Retinal pigment epithelial cell (primary cell): ENCODE measurements around the gene ENDOV.
A peak's percentile ranks its signal among the peaks of the same experiment; 100 is the strongest.

Source experiments
- DNase-seq: peaks from one replicate; pipeline ENCODE4 v3.0.0-alpha.2; 2010; ENCODE audit warnings: low read depth
- H3K4me3 ChIP-seq: 2 replicates; pipeline ENCODE4 v1.5.1; 2011; ENCODE audit warnings: mild to moderate bottlenecking, low read length, control low read depth, moderate library complexity
- CTCF ChIP-seq: conservative IDR thresholded peaks from 2 replicates; pipeline ENCODE4 v1.5.1; 2011; ENCODE audit warnings: low read depth, low read length, control low read depth, inconsistent platforms

The ENDOV gene

DNA sequence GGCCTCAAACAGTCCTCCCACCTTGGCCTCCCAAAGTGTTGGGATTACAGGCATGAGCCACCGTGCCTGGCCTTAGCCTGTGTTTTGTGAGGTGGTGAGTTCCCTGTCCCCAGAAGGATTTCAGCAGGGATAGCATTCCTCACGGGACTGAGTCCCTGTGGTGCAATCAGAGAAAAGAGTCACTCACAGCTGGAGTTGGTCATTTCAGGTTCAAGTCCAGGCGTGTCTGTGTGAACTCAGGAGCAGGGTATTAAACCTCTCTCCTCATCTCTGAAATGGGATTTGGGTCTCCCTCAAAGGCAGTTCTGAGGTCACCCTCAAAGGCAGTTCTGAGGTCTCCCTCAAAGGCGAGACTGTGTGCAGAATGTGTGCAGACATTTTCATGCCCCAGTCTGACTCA is 32.8 kb downstream of the ENDOV start:
- TF ChIP-seq CTCF = no peak
- no peak overlapping the region for H3K4me3 ChIP-seq
- no peak for DNase-seq

DNA sequence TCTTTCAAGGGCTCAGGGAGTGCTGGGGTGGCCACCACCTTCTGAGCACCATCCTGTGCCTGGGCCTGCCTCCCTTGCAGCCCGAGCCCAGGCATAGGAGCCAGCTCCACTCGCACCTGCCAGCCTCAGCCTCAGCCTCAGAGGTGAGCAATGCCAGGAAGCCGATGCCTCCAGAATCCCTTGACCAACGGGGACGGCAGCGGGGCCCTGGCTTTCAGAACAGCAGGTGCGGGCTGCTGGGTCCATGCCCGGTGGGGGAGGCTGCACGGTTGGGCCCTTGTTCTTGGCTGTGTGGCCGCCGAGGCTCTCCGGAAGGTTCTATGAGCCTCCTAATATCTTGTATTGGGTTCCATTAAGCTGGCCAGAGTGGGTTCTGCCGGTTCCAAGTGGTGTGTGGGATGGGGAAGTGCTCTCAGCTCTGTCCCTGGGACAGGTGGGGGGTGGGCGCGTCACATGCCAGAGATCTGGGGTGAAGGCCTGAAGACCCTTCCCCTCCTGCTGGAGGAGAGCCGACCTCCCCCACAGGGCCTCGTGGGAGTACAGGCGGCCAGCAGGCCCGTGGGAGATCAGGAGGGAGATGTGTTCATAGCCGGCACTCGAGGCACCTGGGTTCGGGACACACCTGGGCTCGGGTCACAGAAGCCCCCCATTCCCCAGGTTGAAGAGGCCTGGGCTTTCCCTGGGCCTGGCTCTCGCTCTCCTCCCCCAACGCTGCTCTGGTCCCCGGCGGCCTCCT is 34.4 kb downstream of the ENDOV start:
- H3K4me3 ChIP-seq = no peak overlapping the region
- TF ChIP-seq CTCF = no peak

DNA sequence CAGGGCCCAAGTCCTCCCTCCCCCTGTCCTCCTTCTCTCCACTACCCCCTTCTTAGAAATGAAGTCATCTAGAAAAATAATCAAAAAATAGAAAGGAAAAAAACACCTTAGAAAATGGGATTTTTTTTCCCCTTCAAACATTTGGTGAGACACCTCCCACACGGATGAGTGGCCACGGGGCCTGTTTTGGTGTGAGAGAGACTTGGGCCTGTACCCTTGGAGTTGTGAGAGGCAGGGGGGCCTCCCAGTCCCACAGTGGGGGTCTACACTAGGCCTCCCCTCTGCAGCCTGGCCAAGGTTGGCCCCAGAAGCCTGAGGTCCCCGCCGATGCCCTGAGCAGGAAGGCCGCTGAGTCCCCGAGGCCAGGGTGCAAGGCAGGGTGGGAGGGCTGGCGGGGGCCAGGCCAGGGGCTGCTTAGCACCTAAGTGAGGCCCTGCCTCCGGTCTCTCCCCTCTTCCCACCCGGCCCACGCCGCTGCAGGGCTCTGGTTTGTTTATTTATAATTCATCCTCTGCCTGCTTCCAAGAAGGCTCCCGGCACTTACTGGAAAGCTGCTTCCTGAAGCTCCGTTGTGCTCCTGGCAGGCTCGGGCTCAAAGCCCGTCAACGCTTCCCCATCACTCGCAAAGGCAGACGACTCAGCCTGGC is 35.1 kb downstream of the ENDOV start:
- H3K4me3 ChIP-seq = no peak overlapping the region
- TF ChIP-seq CTCF = no peak
- DNase-seq = no peak

More for the DNA sequence above, 34.4 kb downstream of the ENDOV start:
- DNase-seq = no peak

DNA sequence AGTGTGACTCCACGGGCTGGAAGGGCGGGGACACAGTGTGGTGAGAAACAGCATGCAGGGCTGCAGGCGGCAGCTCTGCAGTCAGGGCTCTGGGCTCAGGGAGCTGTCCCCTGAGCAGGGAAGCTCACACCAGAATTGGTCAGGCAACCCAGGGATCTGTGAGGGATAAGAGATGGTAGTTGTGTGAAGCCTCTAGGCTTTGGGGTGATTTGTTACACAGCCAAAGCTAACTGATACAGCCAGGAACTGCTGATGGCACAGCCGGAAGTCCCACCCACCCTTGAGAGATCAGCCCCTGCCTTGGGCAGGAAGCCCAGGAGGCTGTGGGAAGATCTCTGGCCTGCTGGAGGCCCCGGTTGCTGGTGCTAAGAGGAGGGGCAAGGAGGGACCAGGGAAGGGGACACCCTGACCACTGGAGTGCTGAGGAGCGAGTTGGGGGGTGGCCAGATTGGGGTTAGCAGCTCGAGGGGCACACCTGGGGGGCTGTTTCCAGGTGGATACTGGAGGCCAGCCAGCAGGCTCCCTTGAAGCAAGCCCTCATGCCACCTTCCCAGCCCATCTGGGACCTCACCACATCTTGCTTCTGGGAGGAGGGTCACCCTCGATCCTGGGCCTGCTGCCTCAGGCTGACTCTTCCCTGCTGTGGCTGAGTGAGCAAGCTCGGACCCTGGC is 36.3 kb downstream of the ENDOV start:
- DNase-seq = no peak
- no peak for TF ChIP-seq CTCF
- no peak overlapping the region for H3K4me3 ChIP-seq

- DNase-seq = no peak
- no peak for TF ChIP-seq CTCF
- no peak overlapping the region for H3K4me3 ChIP-seq
Measured at GRCh38 chr17:80452173-80452915, 37.4 kb downstream of the ENDOV start.

DNA sequence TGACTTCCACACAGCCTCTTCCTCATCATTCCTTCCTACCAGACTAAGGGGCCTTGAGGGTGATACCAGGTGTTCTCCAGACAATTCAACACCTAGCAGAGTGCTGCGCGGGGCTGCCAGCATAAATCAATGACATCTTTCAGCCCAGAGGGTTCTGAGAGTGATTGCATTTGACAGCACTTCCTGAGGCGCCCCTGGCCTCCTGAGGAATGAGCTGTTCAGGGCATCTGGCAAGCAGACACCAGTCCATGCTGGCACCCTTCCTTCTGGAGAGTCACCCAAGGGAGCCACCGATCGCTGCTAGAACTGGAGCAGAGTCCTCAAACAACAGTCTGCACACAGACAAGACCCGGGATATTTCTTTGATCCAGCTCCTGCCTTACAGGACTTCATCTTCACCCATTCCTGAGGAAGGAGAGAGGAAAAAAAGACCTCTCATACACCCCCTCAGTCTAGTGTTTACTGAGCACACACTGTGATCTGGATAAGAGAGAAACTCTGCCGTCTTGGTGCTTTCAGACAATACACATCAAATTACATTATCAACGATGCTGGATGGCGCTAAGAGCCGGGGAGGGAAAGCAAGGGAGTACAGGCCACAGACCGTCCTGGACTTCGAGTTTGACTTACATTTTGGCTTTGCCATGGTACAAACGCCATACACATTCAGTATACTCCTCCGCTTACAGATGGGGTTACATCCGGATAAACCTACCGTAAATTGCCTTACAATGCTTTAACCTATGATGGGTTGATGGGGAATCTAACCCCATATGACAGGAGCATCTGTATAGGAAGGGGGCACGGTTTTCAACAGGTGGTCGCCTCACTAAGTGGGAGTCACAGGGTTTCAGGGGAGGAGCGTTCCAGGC is 38.4 kb downstream of the ENDOV start:
- H3K4me3 ChIP-seq = peak overlapping the region; percentile 65
- no peak for DNase-seq
- TF ChIP-seq CTCF = no peak
